ENCODE measurements around the gene GPC1. TPM values are rescaled to one million over a fixed set of nuclear protein-coding genes. Genes with fewer than 3 reads are reported as not detected.

Gene GPC1
- total RNA-seq, 1 donor from 2014 or later = 88.1 TPM

DNA sequence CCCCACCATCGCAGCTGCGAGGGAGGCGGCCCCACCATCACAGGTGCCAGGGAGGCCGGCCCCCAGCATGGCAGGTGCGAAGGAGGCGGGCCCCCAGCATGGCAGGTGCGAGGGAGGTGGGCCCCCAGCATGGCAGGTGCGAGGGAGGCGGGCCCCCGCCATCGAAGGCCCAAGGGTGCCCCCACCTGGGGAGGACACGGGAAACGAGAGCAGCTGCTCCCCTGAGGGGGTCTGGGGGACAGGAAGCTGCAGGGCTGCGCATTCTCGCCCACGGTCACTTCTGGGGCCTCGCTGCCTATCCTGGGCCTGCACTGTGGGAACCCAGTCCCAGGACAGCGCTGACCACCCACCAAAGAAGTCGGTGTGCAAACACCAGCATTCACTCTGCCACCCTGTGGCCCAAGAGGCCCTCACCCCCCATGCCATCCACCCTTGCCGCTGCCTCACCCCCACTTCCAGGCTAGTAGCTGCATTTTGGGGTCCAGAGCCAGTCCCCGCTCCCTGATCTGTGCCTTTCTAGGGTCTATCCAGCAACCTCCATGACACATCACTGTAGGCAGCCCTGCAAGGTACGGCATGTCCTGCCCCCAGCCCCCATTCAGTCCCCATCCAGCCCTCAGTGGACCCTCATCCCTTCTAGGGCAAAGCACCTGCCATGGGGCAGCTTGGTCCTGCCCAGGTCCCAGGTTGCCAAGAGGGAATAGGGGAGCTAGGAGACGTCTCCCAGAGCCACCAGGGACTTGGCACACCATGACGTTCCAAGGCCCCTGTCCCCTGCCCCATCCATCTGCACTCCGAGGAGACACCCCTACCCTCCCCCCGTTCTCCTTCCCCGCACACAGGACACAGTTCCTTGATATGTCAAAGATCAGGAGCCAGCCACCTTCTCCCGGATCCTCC is 24.0 kb upstream of the GPC1 start:
- DNase-seq (ENCODE audit: low spot score) = peak; percentile 41

- peak; percentile 37 for DNase-seq (ENCODE audit: low spot score)
These were observed 23.1 kb upstream of the GPC1 start for GRCh38 chr2:240412211-240412861.

GRCh38 chr2:240412975-240413812 is 22.3 kb upstream of the GPC1 start:
- DNase-seq (ENCODE audit: low spot score) = peak; percentile 36

- DNase-seq (ENCODE audit: low spot score) = peak; percentile 31
These were observed 21.5 kb upstream of the GPC1 start for GRCh38 chr2:240413813-240414429.

DNA sequence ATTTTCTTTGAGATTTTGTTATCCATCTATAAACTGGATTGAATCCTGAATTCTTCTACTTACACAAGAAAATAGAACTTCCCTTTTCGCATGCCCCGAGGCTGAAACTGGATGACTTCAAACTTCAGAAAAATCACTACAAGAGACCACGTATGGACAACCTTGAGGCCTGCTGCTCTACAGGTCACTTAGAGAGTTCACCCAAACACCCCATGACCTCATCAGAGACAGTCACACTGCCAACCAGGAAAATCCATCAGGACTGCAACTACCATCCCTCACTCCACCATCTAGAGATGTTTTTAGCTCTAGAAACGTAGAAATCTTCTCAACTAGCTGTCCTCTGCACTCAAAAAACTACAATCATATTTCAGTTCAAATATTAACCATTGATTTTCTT is 18.6 kb upstream of the GPC1 start:
- peak; percentile 8 for DNase-seq (ENCODE audit: low spot score)

GRCh38 chr2:240418311-240418710 is 17.2 kb upstream of the GPC1 start:
- DNase-seq (ENCODE audit: low spot score) = peak; percentile 12

GRCh38 chr2:240419271-240419670 is 16.2 kb upstream of the GPC1 start:
- peak; percentile 27 for DNase-seq (ENCODE audit: low spot score)

DNA sequence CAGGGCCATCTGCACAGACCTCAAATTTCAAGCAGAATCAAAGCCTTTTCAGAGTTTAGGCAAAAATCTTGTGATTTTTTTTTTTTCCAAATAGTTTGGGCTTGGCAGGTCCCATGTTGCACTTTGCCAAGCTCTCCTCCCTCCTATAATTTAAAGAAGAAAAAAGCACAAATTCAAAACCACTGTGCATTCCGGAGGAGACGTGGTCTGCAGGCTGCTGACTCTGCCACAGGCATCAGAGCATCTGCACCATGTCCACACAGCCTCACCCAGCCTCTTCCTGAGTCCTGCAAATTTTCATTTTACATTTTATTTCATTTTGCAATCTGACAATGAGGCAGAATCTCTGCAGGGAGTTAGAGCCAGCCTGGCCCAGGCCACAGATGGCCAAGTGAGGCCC is 15.7 kb upstream of the GPC1 start:
- no peak for DNase-seq (ENCODE audit: low spot score)

GRCh38 chr2:240420206-240421104 is 15.0 kb upstream of the GPC1 start:
- DNase-seq (ENCODE audit: low spot score) = peak; percentile 32

GRCh38 chr2:240421381-240421780 is 14.1 kb upstream of the GPC1 start:
- DNase-seq (ENCODE audit: low spot score) = peak; percentile 31

DNA sequence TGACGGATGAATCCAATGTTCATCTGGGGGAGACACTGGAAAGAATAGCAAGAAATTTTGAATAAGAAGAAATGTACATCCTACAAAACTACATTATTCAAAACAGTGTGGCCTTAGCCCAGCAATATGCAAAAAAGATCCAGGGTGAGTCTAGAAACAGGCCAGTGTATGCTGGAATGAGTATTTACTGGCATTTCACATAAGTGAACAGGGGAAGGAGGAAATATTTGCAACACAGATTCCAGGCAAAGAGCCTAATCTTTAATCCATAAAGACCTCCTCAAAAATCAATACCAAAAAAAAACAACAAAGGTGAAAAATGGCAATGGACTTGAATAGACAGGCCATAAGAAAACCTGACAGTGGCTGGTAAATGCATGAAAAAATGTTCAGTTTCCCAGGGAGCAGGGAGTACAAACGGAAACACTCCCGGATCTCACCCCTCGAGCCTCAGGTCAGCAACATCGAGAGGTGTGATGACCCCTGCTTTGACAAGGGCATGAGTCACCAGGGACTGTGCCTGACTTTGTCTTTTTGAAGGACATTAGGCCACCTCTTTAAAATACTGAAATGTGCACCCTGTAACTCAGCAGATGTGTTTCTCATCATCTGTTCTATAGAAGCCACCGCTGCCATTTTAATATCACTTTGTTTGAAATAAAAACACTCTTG is 12.7 kb upstream of the GPC1 start:
- DNase-seq (ENCODE audit: low spot score) = peak; percentile 9

DNA sequence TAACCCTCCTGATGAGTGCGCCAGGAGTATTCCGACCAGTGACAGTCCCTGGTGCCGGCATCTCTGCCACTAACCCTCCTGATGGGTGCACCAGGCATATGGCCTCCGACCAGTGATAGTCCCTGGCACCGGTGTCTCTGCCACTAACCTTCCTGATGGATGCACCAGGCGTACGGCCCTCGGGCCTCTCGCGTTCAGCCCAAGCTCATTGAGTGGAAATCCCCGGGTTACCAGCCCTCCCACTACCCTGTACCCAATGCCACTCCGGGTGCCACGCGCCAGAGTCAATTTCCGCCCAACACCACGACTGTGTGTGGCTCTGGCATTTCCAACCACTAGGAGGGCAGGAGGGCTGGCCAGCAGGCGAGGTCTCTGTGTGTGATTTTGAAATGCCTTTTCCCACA is 11.7 kb upstream of the GPC1 start:
- peak; percentile 39 for DNase-seq (ENCODE audit: low spot score)

DNA sequence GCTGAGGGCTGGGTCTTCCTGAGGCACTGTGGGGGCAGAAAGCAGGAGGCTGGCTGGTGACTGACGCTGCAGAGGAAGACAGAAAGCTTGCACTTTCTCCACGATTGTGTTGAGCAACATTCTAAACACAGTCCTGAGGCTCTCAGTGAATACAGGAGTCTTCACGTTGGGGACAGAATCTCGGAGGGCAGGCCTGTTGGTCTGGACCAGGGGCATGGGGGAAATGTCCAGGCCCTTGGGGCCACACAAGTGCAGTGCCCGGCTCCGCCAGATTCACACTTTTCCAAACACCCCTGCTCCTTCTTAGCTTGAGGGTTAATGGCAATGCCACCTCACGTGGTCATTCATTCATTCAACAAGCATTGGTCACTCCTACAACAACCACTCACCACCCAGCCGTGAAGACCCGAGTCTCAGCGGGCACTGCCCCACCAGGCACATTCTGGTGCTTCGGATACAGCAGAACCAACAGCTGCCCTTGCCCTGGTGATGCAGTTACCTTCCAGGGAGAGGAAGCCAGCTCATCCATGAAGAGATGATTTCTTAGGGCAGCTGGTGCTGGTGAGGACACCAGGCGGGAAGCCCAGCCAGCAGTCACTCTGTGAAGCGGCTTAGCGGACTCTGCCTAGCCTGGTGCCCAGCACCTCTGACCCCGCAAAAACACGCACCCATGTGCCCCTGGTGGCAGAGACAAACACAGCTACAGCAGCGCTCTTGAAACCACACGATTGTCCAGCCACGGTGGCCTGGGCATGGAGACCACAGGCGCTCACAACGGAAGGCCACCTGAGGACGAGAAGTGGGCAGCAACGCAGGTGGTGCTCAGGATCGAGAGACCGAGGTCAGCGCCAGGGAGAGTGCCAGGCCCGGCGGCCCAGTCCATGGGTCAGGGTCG is 10.9 kb upstream of the GPC1 start:
- DNase-seq (ENCODE audit: low spot score) = peak; percentile 38

DNA sequence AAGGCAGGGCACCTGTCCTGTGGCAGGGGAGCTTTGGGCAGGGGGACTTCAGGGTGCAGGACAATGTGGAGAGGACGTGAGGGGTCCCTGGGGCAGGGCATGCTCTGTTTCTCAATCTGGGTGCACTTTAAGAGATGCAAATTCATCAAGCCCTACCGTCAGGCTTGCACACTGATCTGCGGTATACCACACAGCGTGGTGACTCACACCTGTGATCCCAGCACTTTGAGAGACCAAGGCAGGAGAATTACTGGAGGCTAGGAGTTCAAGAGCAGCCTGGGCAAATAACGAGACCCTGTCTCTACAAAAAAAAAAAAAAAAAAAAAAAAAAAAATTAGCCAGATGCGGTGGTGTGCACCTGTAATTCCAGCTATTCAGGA is 10.2 kb upstream of the GPC1 start:
- no peak for DNase-seq (ENCODE audit: low spot score)

GRCh38 chr2:240425697-240426096 is 9.8 kb upstream of the GPC1 start:
- peak; percentile 27 for DNase-seq (ENCODE audit: low spot score)

DNA sequence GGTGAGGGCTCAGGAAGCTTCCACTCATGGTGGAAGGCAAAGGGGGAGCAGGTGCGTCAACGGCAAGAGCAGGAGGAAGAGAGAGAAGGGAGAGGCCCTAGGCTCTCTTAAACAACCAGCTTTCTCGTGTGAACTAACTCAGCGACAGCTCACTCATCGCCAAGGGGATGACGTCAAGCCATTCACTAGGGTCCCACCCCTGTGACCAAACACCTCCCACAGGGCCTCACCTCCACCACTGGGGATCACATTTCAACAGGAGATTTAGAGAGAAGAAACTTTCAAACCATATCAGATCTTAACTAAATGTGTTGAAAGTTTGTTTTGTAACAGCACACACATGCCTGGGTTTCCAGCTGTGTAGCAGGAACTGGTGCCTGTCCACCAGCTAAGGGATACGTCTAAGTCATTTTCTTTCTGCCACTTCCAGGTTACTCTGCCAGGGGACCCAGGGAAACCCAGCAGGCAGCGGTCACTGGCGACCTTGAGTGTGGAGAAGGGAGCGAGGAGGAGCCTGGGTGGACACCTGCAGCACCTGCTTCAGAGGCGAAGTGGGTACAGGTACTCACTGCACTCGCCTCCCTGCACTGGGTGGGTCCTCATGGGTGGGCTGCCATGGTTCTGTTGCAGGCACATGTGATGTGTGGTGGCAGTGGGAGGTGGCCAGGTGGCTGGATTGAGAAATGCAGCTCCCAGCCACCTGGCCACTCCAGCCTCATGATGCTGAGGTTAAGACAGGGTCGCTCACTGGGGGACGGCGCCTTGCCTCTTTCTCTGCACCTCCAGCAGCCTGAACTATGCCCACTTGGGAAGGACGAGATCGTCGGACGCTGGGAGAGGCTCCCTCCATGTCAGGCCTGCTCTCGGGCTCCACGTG is 8.4 kb upstream of the GPC1 start:
- peak; percentile 67 for DNase-seq (ENCODE audit: low spot score)

GRCh38 chr2:240427729-240428128 is 7.7 kb upstream of the GPC1 start:
- peak; percentile 8 for DNase-seq (ENCODE audit: low spot score)

DNA sequence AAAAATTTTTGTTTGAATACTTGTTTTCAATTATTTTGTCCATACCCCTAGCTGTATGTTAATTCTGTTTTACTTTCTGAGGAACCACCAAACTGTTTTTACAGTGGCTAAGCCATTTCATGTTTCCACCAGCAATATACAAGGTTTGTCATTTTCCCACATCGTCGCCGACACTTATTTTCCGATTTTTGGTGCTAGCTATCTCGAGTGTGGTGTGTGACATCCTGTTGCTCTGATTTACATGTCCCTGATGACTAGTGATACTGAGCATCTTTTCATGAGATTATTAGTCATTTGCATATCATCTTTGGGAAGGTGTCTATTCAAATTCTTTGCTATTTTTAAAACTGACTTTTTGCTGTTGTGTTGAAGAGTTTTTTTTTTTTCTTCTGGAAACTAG is 7.2 kb upstream of the GPC1 start:
- peak; percentile 13 for DNase-seq (ENCODE audit: low spot score)
